Body of pancreas (tissue), 4 donors: ENCODE results near the gene WWTR1.

Source experiments
- CTCF ChIP-seq, 7 experiments: fragments of 450-650 bp in 4 of 7; fragments of 200-600 bp in 3 of 7; sonication (generic) in 3 of 7; IDR thresholded peaks; one replicate each; pipeline ENCODE4 v1.5.1; 2016 to 2019; ENCODE audit warnings: antibody characterized with exemption in 7 of 7
- POLR2A ChIP-seq, 3 donors: fragments of 450-650 bp; IDR thresholded peaks; one replicate each; pipeline ENCODE4 v1.6.1; 2016; ENCODE audit warnings: antibody characterized with exemption in 3 of 3, mild to moderate bottlenecking in 2 of 3

GRCh38 chr3:149535333-149535685, 122.5 kb downstream of the WWTR1 start:
- TF ChIP-seq CTCF (IDR thresholded peaks at IDR 0.05) (no peak), POLR2A (IDR thresholded peaks at IDR 0.05) (no peak)
